ENCODE results near the gene CFDP1. TPM values are rescaled to one million over a fixed set of nuclear protein-coding genes. Genes with fewer than 3 reads are reported as not detected.

Gene CFDP1
- 10 to 100 TPM; 32.2 to 38.8 (median 32.3) TPM for total RNA-seq
- 62.2 TPM for total RNA-seq (2013)

DNA sequence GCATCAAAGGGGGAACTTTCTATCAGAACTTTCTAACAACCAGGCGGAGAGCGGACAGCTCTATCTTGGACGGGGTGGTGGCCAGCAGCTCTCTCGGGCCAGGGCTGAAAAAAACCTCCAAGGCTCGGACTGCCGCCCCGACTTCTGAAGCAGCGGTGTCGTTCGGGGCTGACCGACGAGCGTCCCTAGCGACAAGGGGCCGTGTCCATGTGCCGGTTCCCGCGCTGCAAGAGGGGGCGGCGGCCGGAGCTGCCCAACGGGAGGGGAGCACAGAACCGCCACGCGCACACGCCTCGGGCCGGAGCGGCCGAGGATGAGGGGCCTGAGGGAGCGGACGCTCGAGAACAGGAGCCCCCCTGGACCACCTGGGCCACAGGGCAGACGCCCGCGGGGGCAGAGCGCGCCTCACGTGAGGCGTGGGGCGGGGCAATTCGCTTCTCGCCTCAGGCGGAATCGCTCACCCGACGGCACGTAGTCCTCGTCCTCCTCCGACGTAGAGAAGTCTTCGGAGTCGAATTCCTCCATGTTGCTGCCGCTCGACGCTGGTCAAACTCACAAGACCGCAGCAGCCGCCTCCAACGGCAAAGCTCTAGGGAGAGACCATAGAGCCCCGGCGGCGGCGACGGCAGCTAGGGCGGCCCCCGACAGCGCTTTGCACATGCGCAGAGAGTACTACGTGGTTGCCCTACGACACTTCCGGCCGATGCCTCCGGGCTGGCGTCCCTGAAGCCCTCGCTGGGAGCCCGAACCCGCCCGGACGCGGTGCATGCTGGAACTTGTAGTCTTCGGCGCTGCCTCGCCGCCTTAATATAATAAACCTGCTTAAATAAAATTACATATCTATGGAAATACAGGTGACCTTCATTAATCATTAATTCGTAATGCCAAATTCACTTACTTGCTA lies at the start of gene CFDP1:
Gene CFDP1 (minus strand): TSS at position 676 of the 904 bp plus-strand sequence. CDS start 151 bp downstream, at position 525.
- no peaks in the 10 kb centered on the region for H3K9me3 ChIP-seq (ENCODE audit: control insufficient read depth, insufficient read depth, low read length)
- H3K27me3 Mint-ChIP-seq (ENCODE audit: low read depth in 2 of 2): no peaks in the 10 kb centered on the region
- intact Hi-C loops (cut with micrococcal nuclease): loop anchor here (1.0 to 2.0 kb wide), 4 partner anchors 84 to 214 kb away; partner anchors contain the start of genes ADAT1, KARS1, TERF2IP and TMEM231
- ATAC-seq (peak; percentile 83 to 93 (median 87)), DNase-seq (peak; percentile 93 to 98)
- peaks cover 22 to 26% of the 10 kb centered on the region in 2 donors for H3K4me1 Mint-ChIP-seq
- H3K27me3 ChIP-seq (ENCODE audit: control insufficient read depth, insufficient read depth, low read length): no peaks in the 10 kb centered on the region
- H3K27ac Mint-ChIP-seq: peak within 1 kb of the TSS; percentile 96 to 99
- H3K9me3 Mint-ChIP-seq: peaks cover 2% of the 10 kb centered on the region in 2 donors
- H3K4me3 Mint-ChIP-seq: peak within 1 kb of the TSS; percentile 96
- no peak for TF ChIP-seq CTCF (IDR thresholded peaks at IDR 0.05)
- H3K27ac ChIP-seq (ENCODE audit: low read length): peak within 1 kb of the TSS; percentile 94
- H3K4me3 ChIP-seq (ENCODE audit: low read length): peak within 1 kb of the TSS; percentile 86
- H3K36me3 ChIP-seq (ENCODE audit: control insufficient read depth, insufficient read depth, low read length): no peaks in the 10 kb centered on the region
- under 1% methylated on average over 85 of the region's 85 CpGs for WGBS (ENCODE audit: insufficient coverage)
- peaks cover 19% of the 10 kb centered on the region for H3K4me1 ChIP-seq (ENCODE audit: control insufficient read depth, insufficient read depth, low read length)
- H3K36me3 Mint-ChIP-seq: no peaks in the 10 kb centered on the region

- no peak overlapping the region for H3K27ac Mint-ChIP-seq
- 78% methylated on average over 13 of the region's 14 CpGs for WGBS (ENCODE audit: insufficient coverage)
- TF ChIP-seq CTCF (IDR thresholded peaks at IDR 0.05): no peak
- H3K4me1 ChIP-seq (ENCODE audit: control insufficient read depth, insufficient read depth, low read length): no peaks in the 10 kb centered on the region
- H3K27ac ChIP-seq (ENCODE audit: low read length): no peak overlapping the region
- no peaks in the 10 kb centered on the region for H3K9me3 Mint-ChIP-seq
- H3K27me3 Mint-ChIP-seq (ENCODE audit: low read depth in 2 of 2): peaks cover 8 to 9% of the 10 kb centered on the region in 2 donors
- no peaks in the 10 kb centered on the region for H3K36me3 Mint-ChIP-seq
- no peaks in the 10 kb centered on the region for H3K4me1 Mint-ChIP-seq
- ATAC-seq (no peak), DNase-seq (no peak)
- no peaks in the 10 kb centered on the region for H3K9me3 ChIP-seq (ENCODE audit: control insufficient read depth, insufficient read depth, low read length)
- H3K4me3 Mint-ChIP-seq: no peak overlapping the region
- no peaks in the 10 kb centered on the region for H3K27me3 ChIP-seq (ENCODE audit: control insufficient read depth, insufficient read depth, low read length)
- intact Hi-C loops (cut with micrococcal nuclease): no loop called here
- no peak overlapping the region for H3K4me3 ChIP-seq (ENCODE audit: low read length)
- no peaks in the 10 kb centered on the region for H3K36me3 ChIP-seq (ENCODE audit: control insufficient read depth, insufficient read depth, low read length)
These were observed 49.3 kb upstream of the CFDP1 start for GRCh38 chr16:75482434-75483205.

GRCh38 chr16:75481475-75481874 lies 48.2 kb upstream of the CFDP1 start:
- H3K4me1 Mint-ChIP-seq: no peaks in the 10 kb centered on the region
- intact Hi-C loops (cut with micrococcal nuclease): no loop called here
- no peak for DNase-seq
- TF ChIP-seq CTCF (IDR thresholded peaks at IDR 0.05): no peak
- H3K27ac ChIP-seq (ENCODE audit: low read length): no peak overlapping the region
- H3K9me3 ChIP-seq (ENCODE audit: control insufficient read depth, insufficient read depth, low read length): no peaks in the 10 kb centered on the region
- ATAC-seq: no peak
- H3K27me3 Mint-ChIP-seq (ENCODE audit: low read depth in 2 of 2): peaks cover 11% of the 10 kb centered on the region in 2 donors
- H3K36me3 ChIP-seq (ENCODE audit: control insufficient read depth, insufficient read depth, low read length): no peaks in the 10 kb centered on the region
- H3K27ac Mint-ChIP-seq: no peak overlapping the region
- WGBS (ENCODE audit: insufficient coverage): 87% methylated on average over 7 of the region's 7 CpGs
- no peaks in the 10 kb centered on the region for H3K9me3 Mint-ChIP-seq
- no peaks in the 10 kb centered on the region for H3K27me3 ChIP-seq (ENCODE audit: control insufficient read depth, insufficient read depth, low read length)
- H3K36me3 Mint-ChIP-seq: no peaks in the 10 kb centered on the region
- H3K4me3 Mint-ChIP-seq: no peak overlapping the region
- no peak overlapping the region for H3K4me3 ChIP-seq (ENCODE audit: low read length)
- no peaks in the 10 kb centered on the region for H3K4me1 ChIP-seq (ENCODE audit: control insufficient read depth, insufficient read depth, low read length)
